Endothelial cell of umbilical vein (primary cell): Measurements from ENCODE around the gene CD151. TPM values are rescaled to one million over a fixed set of nuclear protein-coding genes. Genes with fewer than 3 reads are reported as not detected.

Experiments
- BruUV-seq: library from RNA; stranded (reverse); fragments of 400-500 nt; replicated peaks from 2 replicates; lab custom pipeline; 2021; lab: Mats Ljungman, UMichigan
- CTCF ChIA-PET: fragments of 300-600, 350-600 bp; sonication (Branson Sonifier 250); formaldehyde crosslinking; loops from one replicate; lab custom pipeline; 2021; ENCODE audit warnings: antibody characterized with exemption, inconsistent platforms; lab: Charles Lee
- POLR2A ChIA-PET: fragments of 300-600, 350-600 bp; sonication (Branson Sonifier 250); formaldehyde crosslinking; loops from one replicate; lab custom pipeline; 2021; ENCODE audit warnings: antibody characterized with exemption, inconsistent platforms; lab: Charles Lee
- DNase-seq: peaks from one replicate; pipeline ENCODE4 v3.0.0-alpha.2; 2011; ENCODE audit warnings: low read depth, low spot score
- FAIRE-seq: peaks from 2 replicates; lab custom pipeline; 2011; peaks lifted over from hg19 to GRCh38; lab: Jason Lieb, UNC
- H2AFZ ChIP-seq: 2 replicates; pipeline ENCODE4 v1.6.0; 2012; ENCODE audit warnings: low read depth, low read length, control low read depth, inconsistent platforms
- H3K27ac ChIP-seq: 2 replicates; pipeline ENCODE4 v1.5.1; 2011; ENCODE audit warnings: low read depth, mild to moderate bottlenecking, control low read depth, low read length, moderate library complexity; ENCODE audit not compliant: insufficient read depth
- H3K27me3 ChIP-seq, 2 experiments: 2 replicates each; pipeline versions ENCODE4 v1.6.0 to v1.6.1; 2011; ENCODE audit warnings: low read length in 2 of 2, mixed read lengths in 1 of 2; ENCODE audit not compliant: control insufficient read depth in 2 of 2, insufficient read depth in 2 of 2
- H3K36me3 ChIP-seq, 2 experiments: 2 replicates in 1 of 2; 3 replicates in 1 of 2; pipeline ENCODE4 v1.5.1; 2011; ENCODE audit warnings: low read length in 2 of 2, mild to moderate bottlenecking in 1 of 2, moderate library complexity in 1 of 2; ENCODE audit not compliant: control insufficient read depth in 2 of 2, insufficient read depth in 2 of 2; ENCODE audit errors: extremely low read depth in 1 of 2
- H3K4me1 ChIP-seq: 3 replicates; pipeline ENCODE4 v1.5.1; 2011; ENCODE audit warnings: mild to moderate bottlenecking, low read length; ENCODE audit not compliant: control insufficient read depth, insufficient read depth; ENCODE audit errors: extremely low read depth
- H3K4me2 ChIP-seq: 2 replicates; pipeline ENCODE4 v1.6.1; 2011; ENCODE audit warnings: low read length, control low read depth, mixed read lengths; ENCODE audit not compliant: insufficient read depth
- H3K4me3 ChIP-seq, 3 experiments: fragments of 200-600 bp in 1 of 3; sonication (generic), shearing (Covaris generic) in 1 of 3; replicated peaks in 1 of 3; 2 replicates each; pipeline ENCODE4 v1.5.1; 2011 to 2016; ENCODE audit warnings: control low read depth in 3 of 3, low read length in 3 of 3, mild to moderate bottlenecking in 2 of 3, inconsistent platforms in 1 of 3, low read depth in 1 of 3, moderate library complexity in 1 of 3; ENCODE audit not compliant: insufficient read depth in 1 of 3
- H3K79me2 ChIP-seq: 2 replicates; pipeline ENCODE4 v1.6.0; 2012; ENCODE audit warnings: low read length, inconsistent platforms; ENCODE audit not compliant: control insufficient read depth, insufficient read depth
- H3K9ac ChIP-seq: replicated peaks from 2 replicates; pipeline ENCODE3; 2011; ENCODE audit warnings: low read length, control low read depth; ENCODE audit not compliant: insufficient read depth; ENCODE audit errors: extremely low read depth
- H3K9me1 ChIP-seq: replicated peaks from 3 replicates; pipeline ENCODE4 v1.6.0; 2011; ENCODE audit warnings: mild to moderate bottlenecking, low read length; ENCODE audit not compliant: control insufficient read depth, insufficient read depth; ENCODE audit errors: extremely low read depth
- H3K9me3 ChIP-seq: replicated peaks from 2 replicates; pipeline ENCODE4 v1.5.1; 2012; ENCODE audit warnings: low read length, inconsistent platforms; ENCODE audit not compliant: control insufficient read depth, insufficient read depth
- H4K20me1 ChIP-seq: replicated peaks from 2 replicates; pipeline ENCODE3; 2011; ENCODE audit warnings: mild to moderate bottlenecking, low read length; ENCODE audit not compliant: control insufficient read depth, insufficient read depth; ENCODE audit errors: extremely low read depth
- EZH2 ChIP-seq: IDR thresholded peaks from 2 replicates; pipeline ENCODE4 v1.6.1; 2012; ENCODE audit warnings: borderline replicate concordance, low read depth, mild to moderate bottlenecking, moderate library complexity, low read length, inconsistent platforms; ENCODE audit not compliant: severe bottlenecking
- FOS ChIP-seq: IDR thresholded peaks from 2 replicates; pipeline ENCODE4 v1.6.1; 2011; ENCODE audit warnings: mild to moderate bottlenecking, low read length, moderate library complexity, borderline replicate concordance; ENCODE audit not compliant: insufficient read depth
- JUN ChIP-seq: IDR thresholded peaks from 2 replicates; pipeline ENCODE4 v1.6.1; 2011; ENCODE audit warnings: borderline replicate concordance, low read depth; ENCODE audit not compliant: insufficient read length, insufficient read depth
- MYC ChIP-seq: IDR thresholded peaks from one replicate; pipeline ENCODE4 v1.6.1; 2011; ENCODE audit warnings: mild to moderate bottlenecking, low read depth, low read length
- POLR2A ChIP-seq: IDR thresholded peaks from 2 replicates; pipeline ENCODE4 v1.6.1; 2012; ENCODE audit warnings: low read depth, mild to moderate bottlenecking, control low read depth, low read length
- POLR2AphosphoS5 ChIP-seq: IDR thresholded peaks from 2 replicates; pipeline ENCODE4 v1.6.1; 2012; ENCODE audit warnings: low read depth, mild to moderate bottlenecking, control low read depth, low read length, moderate library complexity; ENCODE audit not compliant: insufficient read depth
- dilution Hi-C: fragments of 300-500 bp; cut with MboI; formaldehyde crosslinking; loops from one replicate; pipeline ENCODE4 v1.15.0; 2019; ENCODE audit warnings: low sequenced_read_pairs; ENCODE audit not compliant: extremely low pct_ligation_motif_present
- intact Hi-C: fragments of 100-400 bp; cut with micrococcal nuclease; formaldehyde crosslinking; loops from one replicate; pipeline ENCODE4 v1.10.0; 2022
- polyA plus RNA-seq, 4 experiments: library from polyadenylated mRNA; depleted of rRNA in 3 of 4; stranded (reverse) in 3 of 4; unstranded in 1 of 4; fragments of >200 nt; gene quantifications; 2 replicates each; pipeline versions ENCODE4 v1.2.1 to v1.2.3, GENCODE V29; 2011 to 2012; ENCODE audit warnings: missing spikeins in 1 of 4
- total RNA-seq: library from RNA; stranded (reverse); gene quantifications from 2 replicates; pipeline ENCODE4 v1.2.3, GENCODE V29; 2021
- TF ChIP-seq, protein P1 (sequence below), 2 donors: IDR thresholded peaks; 1 replicate in 1 of 2; 2 replicates in 1 of 2; pipeline ENCODE4 v1.5.1; 2011; ENCODE audit warnings: low read length in 2 of 2, mild to moderate bottlenecking in 2 of 2, moderate library complexity in 2 of 2, control low read depth in 1 of 2, inconsistent platforms in 1 of 2, low read depth in 1 of 2; ENCODE audit not compliant: insufficient read depth in 1 of 2; ENCODE audit errors: extremely low read depth in 1 of 2
- TF ChIP-seq, protein P2 (sequence below): IDR thresholded peaks from 2 replicates; pipeline ENCODE4 v1.6.1; 2011; ENCODE audit not compliant: insufficient read depth, insufficient read length

CD151 gene
- total and polyA plus RNA-seq, 2 donors (not counting 3 experiments of a cell fraction or from before 2014, with no cell fraction given): 515 to 1,090 TPM

DNA sequence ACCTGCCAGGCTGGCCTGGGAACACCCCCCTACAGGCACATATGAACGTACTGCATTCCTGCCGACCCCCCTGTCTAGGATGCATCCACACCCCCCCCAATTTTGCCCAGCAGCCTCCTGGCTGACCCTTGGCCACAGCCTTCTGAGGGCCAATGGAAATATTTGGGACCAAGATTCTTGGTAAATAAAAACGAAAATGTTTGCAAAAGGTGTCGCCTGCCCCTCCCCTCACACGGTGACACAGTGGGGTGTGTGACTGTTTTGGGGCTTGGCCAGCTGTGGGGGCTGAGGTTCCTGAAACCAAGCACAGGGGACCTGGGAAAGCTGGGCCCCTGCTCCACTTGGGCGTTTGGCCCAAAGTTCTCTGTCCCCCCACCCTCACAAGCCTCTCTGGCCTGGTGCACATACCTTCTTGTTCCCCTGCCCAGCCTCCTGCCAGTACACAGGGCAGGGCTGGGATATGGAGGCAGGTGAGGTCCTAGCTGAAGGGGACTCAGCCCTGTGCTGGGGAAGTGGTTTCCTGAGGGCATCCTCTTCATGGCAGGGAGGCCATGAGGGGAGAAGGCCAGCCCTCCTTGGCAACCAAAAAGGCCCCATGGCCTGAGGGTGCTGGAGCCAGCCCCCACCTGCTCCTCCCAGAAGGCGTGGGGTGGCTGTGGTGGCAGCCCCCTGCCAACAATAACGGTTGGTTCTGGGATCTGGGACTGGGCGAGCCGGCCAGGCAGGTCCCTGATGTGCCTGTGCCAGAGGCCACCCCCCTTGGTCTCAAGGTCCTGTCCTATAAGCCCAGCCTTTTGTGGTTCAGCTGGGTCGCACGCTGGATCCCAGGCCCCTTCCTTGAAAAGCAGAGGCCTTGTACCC, 7.2 kb upstream of the CD151 start:
- TF ChIP-seq FOS (no peak), EZH2 (no peak), JUN (no peak), POLR2A (no peak), MYC (no peak), POLR2AphosphoS5 (no peak)
- TF ChIP-seq, protein P1, sequence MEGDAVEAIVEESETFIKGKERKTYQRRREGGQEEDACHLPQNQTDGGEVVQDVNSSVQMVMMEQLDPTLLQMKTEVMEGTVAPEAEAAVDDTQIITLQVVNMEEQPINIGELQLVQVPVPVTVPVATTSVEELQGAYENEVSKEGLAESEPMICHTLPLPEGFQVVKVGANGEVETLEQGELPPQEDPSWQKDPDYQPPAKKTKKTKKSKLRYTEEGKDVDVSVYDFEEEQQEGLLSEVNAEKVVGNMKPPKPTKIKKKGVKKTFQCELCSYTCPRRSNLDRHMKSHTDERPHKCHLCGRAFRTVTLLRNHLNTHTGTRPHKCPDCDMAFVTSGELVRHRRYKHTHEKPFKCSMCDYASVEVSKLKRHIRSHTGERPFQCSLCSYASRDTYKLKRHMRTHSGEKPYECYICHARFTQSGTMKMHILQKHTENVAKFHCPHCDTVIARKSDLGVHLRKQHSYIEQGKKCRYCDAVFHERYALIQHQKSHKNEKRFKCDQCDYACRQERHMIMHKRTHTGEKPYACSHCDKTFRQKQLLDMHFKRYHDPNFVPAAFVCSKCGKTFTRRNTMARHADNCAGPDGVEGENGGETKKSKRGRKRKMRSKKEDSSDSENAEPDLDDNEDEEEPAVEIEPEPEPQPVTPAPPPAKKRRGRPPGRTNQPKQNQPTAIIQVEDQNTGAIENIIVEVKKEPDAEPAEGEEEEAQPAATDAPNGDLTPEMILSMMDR (IDR thresholded peaks at IDR 0.05; ENCODE audit: extremely low read depth in 1 of 2, insufficient read depth in 1 of 2, low read depth in 1 of 2, low read length in 2 of 2): no peak
- TF ChIP-seq, protein P2, sequence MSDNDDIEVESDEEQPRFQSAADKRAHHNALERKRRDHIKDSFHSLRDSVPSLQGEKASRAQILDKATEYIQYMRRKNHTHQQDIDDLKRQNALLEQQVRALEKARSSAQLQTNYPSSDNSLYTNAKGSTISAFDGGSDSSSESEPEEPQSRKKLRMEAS: no peak
- H3K4me3 ChIP-seq: no peak overlapping the region
- peaks cover 12% of the 10 kb centered on the region for H3K79me2 ChIP-seq
- H3K4me2 ChIP-seq: no peak overlapping the region
- FAIRE-seq (no peak), DNase-seq (no peak)
- no peaks in the 10 kb centered on the region for H4K20me1 ChIP-seq
- H3K27ac ChIP-seq: no peak overlapping the region
- BruUV-seq: no TSS peak
- ChIA-PET POLR2A (no interaction called here), CTCF (interaction anchor here (0.8 kb wide), 1 partner anchor 15 kb away, joined by 3 read pairs; no protein-coding TSS in a partner anchor)
- peaks cover 42% of the 10 kb centered on the region for H3K4me1 ChIP-seq
- H2AFZ ChIP-seq: no peak overlapping the region
- H3K27me3 ChIP-seq: no peaks in the 10 kb centered on the region
- intact Hi-C loops: no loop called here
- dilution Hi-C loops: no loop called here
- no peaks in the 10 kb centered on the region for H3K9me3 ChIP-seq
- H3K9ac ChIP-seq: no peak overlapping the region
- no peaks in the 10 kb centered on the region for H3K9me1 ChIP-seq
- peaks cover 4 to 17% of the 10 kb centered on the region in 2 experiments for H3K36me3 ChIP-seq
